HG03457 (cell line): ENCODE results near the gene JADE1.
A peak's percentile ranks its signal among the peaks of the same experiment; 100 is the strongest.

Experiments
- ATAC-seq: cut with Tn5 transposase; IDR thresholded peaks from one replicate; pipeline ENCODE4 v1.9.1; 2021; ENCODE audit warnings: moderate number of reproducible peaks; ENCODE audit not compliant: unreplicated experiment

JADE1 gene

GRCh38 chr4:128868758-128869157 is 59.3 kb downstream of the JADE1 start:
- ATAC-seq: no peak

GRCh38 chr4:128869776-128870509 is 60.4 kb downstream of the JADE1 start:
- no peak for ATAC-seq

- no peak for ATAC-seq
Observed at GRCh38 chr4:128871948-128872347, 62.4 kb downstream of the JADE1 start.

GRCh38 chr4:128876200-128876599 is 66.7 kb downstream of the JADE1 start:
- no peak for ATAC-seq

- no peak for ATAC-seq
Observed at GRCh38 chr4:128877934-128878333, 68.4 kb downstream of the JADE1 start.

GRCh38 chr4:128879283-128879682 is 69.8 kb downstream of the JADE1 start:
- no peak for ATAC-seq

GRCh38 chr4:128879971-128880370 is 70.5 kb downstream of the JADE1 start:
- no peak for ATAC-seq

GRCh38 chr4:128880662-128881061 is 71.2 kb downstream of the JADE1 start:
- no peak for ATAC-seq

- no peak for ATAC-seq
Observed at GRCh38 chr4:128904821-128905220, 95.3 kb downstream of the JADE1 start.

GRCh38 chr4:128906581-128906980 is 97.1 kb downstream of the JADE1 start:
- no peak for ATAC-seq

GRCh38 chr4:128907981-128908380 is 98.5 kb downstream of the JADE1 start:
- no peak for ATAC-seq

- no peak for ATAC-seq
Observed at GRCh38 chr4:128908735-128909134, 99.2 kb downstream of the JADE1 start.

- no peak for ATAC-seq
Observed at GRCh38 chr4:128913228-128913627, 103.7 kb downstream of the JADE1 start.

- ATAC-seq: no peak
Observed at GRCh38 chr4:128915544-128915943, 106.0 kb downstream of the JADE1 start.

GRCh38 chr4:128916832-128917231 is 107.3 kb downstream of the JADE1 start:
- ATAC-seq: peak; percentile 72

GRCh38 chr4:128917781-128918180 is 108.3 kb downstream of the JADE1 start:
- peak; percentile 66 for ATAC-seq

- ATAC-seq: no peak
Observed at GRCh38 chr4:128921954-128922353, 112.5 kb downstream of the JADE1 start.
